ENCODE data around the gene MYO1B.
A peak's percentile ranks its signal among the peaks of the same experiment; 100 is the strongest.
"Not testable (repeated sequence)": the region's sequence is repeated elsewhere in the genome, so short reads cannot be mapped to it uniquely, and the experiment has no call there.

Gene MYO1B

DNA sequence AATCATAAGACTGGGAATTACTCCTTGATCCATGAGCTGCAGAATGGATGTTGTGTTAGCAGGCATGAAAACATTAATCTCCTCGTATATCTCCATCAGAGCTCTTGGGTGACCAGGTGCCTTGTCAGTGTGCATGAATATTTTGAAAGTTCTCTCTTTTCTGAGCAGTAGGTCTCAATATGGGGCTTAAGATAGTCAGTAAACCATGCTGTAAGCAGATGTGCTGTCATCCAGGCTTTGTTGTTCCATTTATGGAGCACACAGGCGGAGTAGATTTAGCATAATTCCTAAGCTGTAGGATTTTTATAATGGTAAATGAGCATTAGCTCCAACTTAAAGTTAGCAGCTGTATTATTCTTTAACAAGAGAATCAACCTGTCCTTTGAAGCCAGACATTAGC lies 160.3 kb downstream of the MYO1B start:
- no peak for DNase-seq (ENCODE audit: low read depth)

DNA sequence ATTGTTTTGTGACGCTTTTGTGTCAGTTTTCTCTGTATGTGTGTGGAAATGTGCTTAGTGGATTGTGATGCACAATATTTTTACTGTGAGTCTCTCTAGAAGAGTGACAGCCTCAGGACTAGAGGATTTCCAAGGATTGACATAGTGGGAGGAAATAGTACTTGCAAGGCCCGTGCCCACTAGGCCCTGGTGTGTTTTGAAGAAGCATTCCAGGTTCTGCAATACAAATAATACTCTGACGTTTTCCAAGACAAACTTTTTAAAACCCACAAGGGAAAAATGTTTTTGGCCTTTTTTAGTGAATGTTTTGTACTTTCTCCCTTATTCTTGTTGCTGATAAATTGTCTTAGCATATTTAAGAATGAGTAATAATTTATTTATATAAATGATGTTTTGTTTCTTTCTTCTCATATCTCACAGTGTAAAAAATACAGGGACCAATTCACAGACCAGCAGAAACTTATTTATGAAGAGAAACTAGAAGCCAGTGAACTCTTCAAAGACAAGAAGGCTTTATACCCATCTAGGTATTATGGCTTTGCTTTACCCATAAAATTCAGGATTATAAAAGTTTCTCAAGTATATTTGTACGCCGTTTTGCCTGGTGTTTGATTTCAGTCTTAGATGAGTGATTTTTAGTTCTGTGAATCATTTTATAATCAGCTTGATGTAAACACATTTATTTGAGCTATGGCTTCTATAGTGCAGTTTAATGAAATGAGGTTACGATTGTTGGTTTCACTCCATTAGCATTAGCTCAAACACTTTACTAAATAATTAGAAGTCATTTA lies 165.6 kb downstream of the MYO1B start:
- no peak for DNase-seq (ENCODE audit: low read depth)

DNA sequence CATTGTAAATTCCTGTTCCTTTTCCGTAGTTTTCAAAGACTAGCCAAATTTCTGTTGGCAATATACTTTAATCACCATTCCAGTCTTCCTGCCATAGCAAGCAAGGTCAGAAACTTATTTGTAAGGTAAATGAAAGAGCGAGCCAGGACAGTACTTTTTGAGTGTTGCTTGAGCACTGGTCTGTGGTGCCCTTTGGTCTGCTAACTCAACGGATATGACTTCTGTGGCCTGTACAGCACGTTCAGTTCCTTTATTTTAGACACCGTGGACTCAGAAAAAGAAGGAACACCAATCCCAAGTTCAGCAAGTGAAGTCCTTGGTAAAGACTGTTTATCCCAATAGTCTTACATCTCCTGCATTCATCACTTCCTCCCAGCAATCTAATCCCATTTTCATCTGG lies 166.3 kb downstream of the MYO1B start:
- no peak for DNase-seq (ENCODE audit: low read depth)

DNA sequence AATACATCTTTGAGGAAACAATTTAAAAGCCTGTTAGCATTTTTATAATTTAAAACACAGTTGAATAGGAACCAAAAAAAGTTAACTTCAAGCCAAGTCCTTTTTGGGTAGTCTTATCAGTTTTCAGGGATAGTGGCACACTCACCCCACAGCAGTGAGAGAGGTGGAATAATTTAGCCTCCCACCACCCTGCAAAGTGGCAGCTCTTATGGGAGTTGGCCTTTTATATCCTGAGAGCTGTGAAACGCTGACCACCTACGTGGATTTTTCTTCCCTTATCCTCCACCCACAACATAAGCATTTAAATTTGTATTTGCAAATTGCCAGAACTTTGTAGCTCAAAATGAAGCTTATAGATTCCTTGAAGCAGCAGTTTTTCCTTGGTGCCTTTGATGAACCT lies 167.1 kb downstream of the MYO1B start:
- no peak for DNase-seq (ENCODE audit: low read depth)

- DNase-seq (ENCODE audit: low read depth) = no peak
Observed at GRCh38 chr2:191415101-191415500, 169.9 kb downstream of the MYO1B start.

- DNase-seq (ENCODE audit: low read depth) = no peak
Observed at GRCh38 chr2:191415858-191416257, 170.7 kb downstream of the MYO1B start.

DNA sequence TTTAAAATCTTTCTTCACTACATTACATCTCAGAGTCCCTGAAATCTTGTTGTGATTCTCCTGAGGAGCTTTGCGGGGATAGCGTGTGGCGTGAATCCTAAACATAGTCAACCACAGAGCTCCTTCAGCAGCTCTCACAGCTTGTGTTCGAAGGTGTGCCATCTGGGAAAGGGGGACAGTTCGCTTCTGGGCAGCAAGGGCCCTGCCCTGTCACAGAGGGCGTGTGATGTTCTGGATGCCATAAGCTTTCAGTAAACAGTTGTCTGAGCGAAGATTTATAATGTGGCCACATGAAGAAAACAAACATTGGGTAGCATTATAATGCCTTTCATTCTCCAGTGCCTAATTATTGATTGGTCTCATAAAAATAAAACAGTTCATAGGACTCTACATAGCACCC lies 172.5 kb downstream of the MYO1B start:
- DNase-seq (ENCODE audit: low read depth) = no peak

DNA sequence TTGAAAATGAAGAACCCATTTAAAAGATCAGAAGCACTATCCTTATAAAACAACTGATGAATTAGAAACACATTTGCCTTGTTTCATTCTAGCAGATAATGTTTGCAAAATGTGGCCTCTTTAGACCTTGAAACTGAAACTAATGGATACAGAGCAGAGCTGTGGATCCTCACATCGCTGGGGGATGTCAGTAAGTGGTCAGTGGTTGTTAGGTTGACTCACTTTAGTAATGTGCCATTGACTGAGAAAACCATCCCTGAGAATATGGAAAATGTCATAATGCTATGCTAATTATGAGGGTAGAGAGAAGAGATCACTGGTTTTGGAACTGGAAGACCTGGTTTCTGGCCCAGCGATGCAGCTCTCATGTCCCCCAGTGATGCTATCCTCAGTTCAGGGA lies 176.7 kb downstream of the MYO1B start:
- DNase-seq (ENCODE audit: low read depth) = peak; percentile 29

- no peak for DNase-seq (ENCODE audit: low read depth)
Observed at GRCh38 chr2:191427031-191427430, 181.8 kb downstream of the MYO1B start.

GRCh38 chr2:191428141-191428540 lies 182.9 kb downstream of the MYO1B start:
- DNase-seq (ENCODE audit: low read depth) = no peak

GRCh38 chr2:191430476-191430875 lies 185.3 kb downstream of the MYO1B start:
- no peak for DNase-seq (ENCODE audit: low read depth)

GRCh38 chr2:191432121-191432520 lies 186.9 kb downstream of the MYO1B start:
- no peak for DNase-seq (ENCODE audit: low read depth)

- DNase-seq (ENCODE audit: low read depth) = no peak
Observed at GRCh38 chr2:191434072-191434471, 188.9 kb downstream of the MYO1B start.

GRCh38 chr2:191435141-191435540 lies 189.9 kb downstream of the MYO1B start:
- no peak for DNase-seq (ENCODE audit: low read depth)

GRCh38 chr2:191436368-191437055 lies 191.3 kb downstream of the MYO1B start:
- no peak for DNase-seq (ENCODE audit: low read depth)

- DNase-seq (ENCODE audit: low read depth) = no peak
Observed at GRCh38 chr2:191439481-191439880, 194.3 kb downstream of the MYO1B start.

GRCh38 chr2:191441496-191442214 lies 196.5 kb downstream of the MYO1B start:
- DNase-seq (ENCODE audit: low read depth) = peak; percentile 4

DNA sequence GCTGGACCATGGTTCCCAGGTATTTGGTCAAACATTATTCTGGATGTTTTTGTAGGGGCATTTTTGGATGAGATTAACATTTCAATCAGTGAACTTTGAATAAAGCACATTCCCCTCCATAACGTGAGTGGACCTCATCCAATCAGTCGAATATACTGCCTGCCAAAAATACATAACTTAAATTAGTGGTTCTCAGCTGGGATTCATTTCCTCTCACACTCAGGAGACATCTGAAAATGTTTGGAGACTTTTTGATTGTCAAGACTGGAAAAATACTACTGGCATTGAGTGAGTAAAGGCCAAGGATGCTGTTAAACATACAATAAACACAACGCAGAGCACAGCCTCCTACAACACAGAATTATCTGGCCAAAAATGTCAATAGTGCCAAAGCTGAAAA lies 198.2 kb downstream of the MYO1B start:
- DNase-seq (ENCODE audit: low read depth) = no peak

DNA sequence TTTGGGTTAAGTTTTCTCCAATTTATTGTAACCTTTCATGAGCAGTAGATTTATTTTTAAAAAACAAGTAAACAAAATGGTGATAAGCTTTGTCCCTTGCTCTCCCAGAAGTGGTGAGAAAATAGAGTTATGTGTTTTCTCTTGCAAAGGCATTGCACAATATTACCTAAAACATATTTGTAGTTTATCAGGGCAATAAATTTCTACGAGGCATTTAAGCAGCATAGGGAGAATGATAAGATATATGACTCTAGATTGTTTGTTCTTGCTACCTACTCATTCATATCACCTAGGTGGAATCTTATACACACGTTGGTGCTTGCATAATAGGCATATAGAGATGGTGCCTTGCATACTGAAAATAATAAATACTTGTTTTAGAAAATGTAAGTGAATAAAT lies 201.7 kb downstream of the MYO1B start:
- DNase-seq (ENCODE audit: low read depth) = peak; percentile 73

GRCh38 chr2:191451116-191451515 lies 205.9 kb downstream of the MYO1B start:
- no peak for DNase-seq (ENCODE audit: low read depth)

GRCh38 chr2:191452065-191452464 lies 206.9 kb downstream of the MYO1B start:
- DNase-seq (ENCODE audit: low read depth) = no peak

GRCh38 chr2:191453761-191454160 lies 208.6 kb downstream of the MYO1B start:
- no peak for DNase-seq (ENCODE audit: low read depth)

DNA sequence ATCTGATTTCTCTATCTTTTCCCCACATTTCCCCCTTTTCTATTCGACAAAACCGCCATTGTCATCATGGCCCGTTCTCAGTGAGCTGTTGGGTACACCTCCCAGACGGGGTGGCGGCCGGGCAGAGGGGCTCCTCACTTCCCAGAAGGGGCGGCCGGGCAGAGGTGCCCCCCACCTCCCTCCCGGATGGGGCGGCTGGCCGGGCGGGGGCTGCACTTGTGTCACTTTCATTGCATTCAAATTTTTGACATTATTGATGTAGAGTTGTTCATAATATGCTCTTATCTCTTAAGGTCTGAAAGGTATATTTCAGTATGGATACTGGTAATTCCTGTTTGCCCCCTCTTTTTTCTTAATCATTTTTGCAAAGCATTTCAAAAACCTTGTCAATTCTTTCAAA lies 211.3 kb downstream of the MYO1B start:
- DNase-seq (ENCODE audit: low read depth) = not testable (repeated sequence)

Measured in amniotic epithelial cell (primary cell).